ENCODE measurements around the gene JUNB. TPM values are rescaled to one million over a fixed set of nuclear protein-coding genes. Genes with fewer than 3 reads are reported as not detected.

Gene JUNB
- total RNA-seq, 4 donors from 2014 or later: 99.3 to 614 (median 168) TPM

DNA sequence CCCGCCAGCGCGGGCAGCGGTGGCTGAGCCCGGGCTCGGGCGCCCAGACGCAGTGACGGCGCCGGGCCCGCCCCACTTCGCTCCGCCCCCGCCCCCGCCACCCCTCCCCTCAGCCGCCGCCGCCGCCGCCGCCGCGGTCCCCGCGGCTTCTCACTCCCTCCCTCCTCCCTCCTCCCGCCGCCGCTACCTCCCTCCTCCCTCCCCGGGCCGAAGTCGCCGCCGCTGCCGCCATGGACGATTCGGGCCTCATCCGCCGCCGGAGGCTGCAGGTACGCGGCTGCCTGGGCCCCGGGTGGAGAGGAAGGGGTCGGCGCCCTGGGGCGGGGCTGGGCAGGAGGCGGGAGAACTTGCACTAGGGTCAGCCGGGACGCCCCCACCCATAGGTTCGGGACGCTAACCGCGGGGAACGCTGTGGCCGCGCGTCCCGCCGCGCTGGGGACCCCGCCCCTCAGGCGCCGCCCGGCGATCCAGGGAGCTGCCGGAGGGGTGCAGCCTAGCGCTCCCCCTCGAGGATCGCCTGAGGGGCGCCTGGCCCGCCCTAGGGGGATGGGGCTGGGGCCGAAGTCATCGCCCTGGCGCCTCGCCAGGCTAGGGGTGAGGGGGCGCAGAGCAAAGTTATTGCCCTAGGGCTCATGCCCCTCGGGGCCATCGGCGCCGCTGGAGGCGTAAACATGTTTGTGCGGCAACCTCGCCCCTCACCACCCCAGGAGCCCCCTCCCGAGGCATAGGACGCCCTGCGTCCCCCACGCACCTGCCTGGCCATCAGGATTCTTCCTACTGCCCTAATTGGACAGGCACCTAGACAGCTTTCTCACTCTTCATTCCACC is 42.7 kb downstream of the JUNB start:
- H3K9me3 ChIP-seq: no peaks in the 10 kb centered on the region
- no peak overlapping the region for H3K27ac ChIP-seq
- no peak for ATAC-seq
- 0% methylated on average over 4 of the region's 87 CpGs; no CpG with 5 or more reads in 1 of the 2 donors for WGBS, 2 donors (ENCODE audit: low coverage in 1 of 2)
- H3K4me1 ChIP-seq: peaks cover 0 to 38% (median 13%) of the 10 kb centered on the region in 3 donors
- peaks cover 100% of the 10 kb centered on the region for H3K27me3 ChIP-seq
- peak overlapping the region in 1 of 2 donors; percentile 47 for H3K4me3 ChIP-seq
- TF ChIP-seq EP300 (IDR thresholded peaks at IDR 0.05): no peak
- TF ChIP-seq POLR2A (IDR thresholded peaks at IDR 0.05): no peak
- no peak for TF ChIP-seq POLR2AphosphoS5 (IDR thresholded peaks at IDR 0.05)
- TF ChIP-seq, protein P1, sequence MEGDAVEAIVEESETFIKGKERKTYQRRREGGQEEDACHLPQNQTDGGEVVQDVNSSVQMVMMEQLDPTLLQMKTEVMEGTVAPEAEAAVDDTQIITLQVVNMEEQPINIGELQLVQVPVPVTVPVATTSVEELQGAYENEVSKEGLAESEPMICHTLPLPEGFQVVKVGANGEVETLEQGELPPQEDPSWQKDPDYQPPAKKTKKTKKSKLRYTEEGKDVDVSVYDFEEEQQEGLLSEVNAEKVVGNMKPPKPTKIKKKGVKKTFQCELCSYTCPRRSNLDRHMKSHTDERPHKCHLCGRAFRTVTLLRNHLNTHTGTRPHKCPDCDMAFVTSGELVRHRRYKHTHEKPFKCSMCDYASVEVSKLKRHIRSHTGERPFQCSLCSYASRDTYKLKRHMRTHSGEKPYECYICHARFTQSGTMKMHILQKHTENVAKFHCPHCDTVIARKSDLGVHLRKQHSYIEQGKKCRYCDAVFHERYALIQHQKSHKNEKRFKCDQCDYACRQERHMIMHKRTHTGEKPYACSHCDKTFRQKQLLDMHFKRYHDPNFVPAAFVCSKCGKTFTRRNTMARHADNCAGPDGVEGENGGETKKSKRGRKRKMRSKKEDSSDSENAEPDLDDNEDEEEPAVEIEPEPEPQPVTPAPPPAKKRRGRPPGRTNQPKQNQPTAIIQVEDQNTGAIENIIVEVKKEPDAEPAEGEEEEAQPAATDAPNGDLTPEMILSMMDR (IDR thresholded peaks at IDR 0.05): no peak
- no peaks in the 10 kb centered on the region for H3K36me3 ChIP-seq

DNA sequence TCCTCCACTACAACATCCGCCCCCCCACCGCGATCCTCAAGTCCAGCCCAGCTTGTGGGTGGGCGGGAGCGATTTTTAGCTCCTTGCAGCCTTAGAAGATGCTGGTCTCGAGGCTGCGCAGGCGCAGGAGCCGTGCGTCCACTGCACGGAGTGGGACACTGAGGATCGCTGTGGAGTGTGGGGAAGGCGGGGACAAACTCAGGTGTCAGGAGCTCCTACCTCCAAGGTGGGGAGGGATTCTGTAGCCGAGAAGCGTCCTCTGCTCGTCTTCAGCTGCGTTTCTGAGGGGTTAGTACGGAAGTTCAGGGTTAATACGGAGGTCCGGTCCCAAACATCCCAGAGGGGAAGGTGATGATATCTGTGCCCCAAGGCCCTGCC is 43.3 kb downstream of the JUNB start, which contains the start of gene RTBDN:
Gene RTBDN, minus strand, starts transcription at position 14 of the 378 bp plus-strand sequence. CDS start 4,600 bp downstream, outside the sequence.
- peaks cover 0 to 40% (median 13%) of the 10 kb centered on the region in 3 donors for H3K4me1 ChIP-seq
- no peaks in the 10 kb centered on the region for H3K9me3 ChIP-seq
- no peak within 1 kb of the TSS for H3K27ac ChIP-seq
- H3K36me3 ChIP-seq: no peaks in the 10 kb centered on the region
- WGBS, 2 donors (ENCODE audit: low coverage in 1 of 2): 4% methylated on average over 7 of the region's 20 CpGs; no CpG with 5 or more reads in 1 of the 2 donors
- TF ChIP-seq, protein P1 (IDR thresholded peaks at IDR 0.05): no peak
- TF ChIP-seq POLR2A (IDR thresholded peaks at IDR 0.05): no peak
- TF ChIP-seq EP300 (IDR thresholded peaks at IDR 0.05): no peak
- TF ChIP-seq POLR2AphosphoS5 (IDR thresholded peaks at IDR 0.05): no peak
- ATAC-seq: no peak
- peaks cover 100% of the 10 kb centered on the region for H3K27me3 ChIP-seq
- peak within 1 kb of the TSS in 1 of 2 donors; percentile 47 for H3K4me3 ChIP-seq

DNA sequence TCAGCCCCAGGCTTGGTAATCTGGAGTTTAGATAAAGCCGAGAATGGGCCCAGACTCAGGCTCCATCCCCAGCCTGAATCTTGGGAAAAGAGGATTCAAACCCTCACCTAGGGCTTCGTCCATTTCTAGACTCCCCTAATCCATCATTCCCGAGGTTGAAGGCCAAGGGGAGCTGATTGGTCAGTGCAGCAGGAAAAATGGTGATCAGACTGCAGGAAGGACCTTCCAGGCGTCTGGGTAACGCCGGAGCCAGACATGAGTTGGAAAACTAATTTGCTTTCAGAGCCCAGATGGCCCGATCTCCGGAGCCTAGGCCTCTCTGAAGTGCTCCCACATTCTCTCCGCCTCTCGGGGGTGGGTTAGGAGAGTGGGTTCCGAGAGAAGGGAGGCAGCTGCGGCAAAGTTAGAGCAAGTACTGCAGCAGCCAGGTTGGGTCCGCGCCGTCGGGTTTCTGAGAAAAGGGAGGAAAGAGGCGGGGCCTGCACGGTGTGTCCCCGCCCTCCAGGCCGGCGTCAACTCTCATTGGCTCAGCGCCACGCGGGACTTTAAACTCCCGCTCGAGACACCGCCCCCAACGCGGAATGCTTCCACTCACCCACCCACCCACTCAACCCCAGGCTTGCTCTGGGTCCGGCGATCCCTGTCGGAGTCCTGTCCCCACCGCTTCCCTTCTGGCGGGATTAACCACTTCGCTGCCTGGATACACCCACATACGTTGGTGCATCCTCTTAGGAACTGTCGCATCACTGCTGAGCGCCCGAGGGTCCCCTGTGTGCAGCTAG is 43.9 kb downstream of the JUNB start:
- Histone ChIP-seq H3K4me3 (no peak overlapping the region), H3K27me3 (peaks cover 100% of the 10 kb centered on the region), H3K27ac (no peak overlapping the region), H3K36me3 (no peaks in the 10 kb centered on the region), H3K9me3 (no peaks in the 10 kb centered on the region), H3K4me1 (peaks cover 0 to 40% (median 13%) of the 10 kb centered on the region in 3 donors)
- 2 to 4% methylated on average over 15 to 18 of the region's 39 CpGs for WGBS, 2 donors (ENCODE audit: low coverage in 1 of 2)
- TF ChIP-seq EP300 (IDR thresholded peaks at IDR 0.05) (no peak), POLR2A (IDR thresholded peaks at IDR 0.05) (no peak), POLR2AphosphoS5 (IDR thresholded peaks at IDR 0.05) (no peak)
- TF ChIP-seq, protein P1 (IDR thresholded peaks at IDR 0.05): no peak
- ATAC-seq: no peak

DNA sequence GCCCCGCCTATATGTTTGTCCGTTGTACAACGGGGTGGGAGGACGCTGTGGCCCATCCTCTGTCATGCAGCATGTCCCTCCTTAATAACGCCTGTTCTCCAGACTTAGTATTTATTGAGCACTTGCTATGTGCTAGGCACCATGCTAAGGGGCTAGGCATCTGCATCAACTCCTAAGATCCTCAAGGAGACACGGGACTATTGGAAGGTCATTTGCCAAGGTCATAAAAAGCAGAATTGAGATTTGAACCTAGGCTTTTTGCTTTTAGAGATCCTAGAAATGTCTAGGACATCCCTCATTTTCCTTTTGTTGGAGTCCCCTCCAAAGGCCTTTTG is 45.2 kb downstream of the JUNB start:
- peaks cover 0 to 51% (median 18%) of the 10 kb centered on the region in 3 donors for H3K4me1 ChIP-seq

More for the DNA sequence above, 45.2 kb downstream of the JUNB start:
- TF ChIP-seq POLR2A (IDR thresholded peaks at IDR 0.05): no peak
- TF ChIP-seq, protein P1 (IDR thresholded peaks at IDR 0.05): no peak
- TF ChIP-seq POLR2AphosphoS5 (IDR thresholded peaks at IDR 0.05): no peak
- TF ChIP-seq EP300 (IDR thresholded peaks at IDR 0.05): no peak
- H3K27ac ChIP-seq: no peak overlapping the region
- 0 to 7% methylated on average over 1 to 2 of the region's 6 CpGs for WGBS, 2 donors (ENCODE audit: low coverage in 1 of 2)
- peaks cover 100% of the 10 kb centered on the region for H3K27me3 ChIP-seq
- H3K9me3 ChIP-seq: no peaks in the 10 kb centered on the region
- no peak overlapping the region for H3K4me3 ChIP-seq
- no peaks in the 10 kb centered on the region for H3K36me3 ChIP-seq
- ATAC-seq: no peak

Measured in gastroesophageal sphincter (tissue), 4 donors.